GM12891 (cell line): ENCODE results near the gene NELL2.

ENCODE experiments used
- POLR2A ChIP-seq: IDR thresholded peaks from 2 replicates; pipeline ENCODE4 v1.6.1; 2011; ENCODE audit warnings: low read depth, low read length, control low read depth
- POLR2AphosphoS5 ChIP-seq: IDR thresholded peaks from 2 replicates; pipeline ENCODE4 v1.6.1; 2011; ENCODE audit warnings: low read depth, low read length, control low read depth
- SPI1 ChIP-seq: IDR thresholded peaks from 2 replicates; pipeline ENCODE4 v1.6.1; 2011; ENCODE audit warnings: low read depth, low read length, control low read depth
- TAF1 ChIP-seq: IDR thresholded peaks from 2 replicates; pipeline ENCODE4 v1.6.1; 2011; ENCODE audit warnings: low read depth, low read length, control low read depth

- TF ChIP-seq POLR2AphosphoS5 (no peak), TAF1 (no peak), POLR2A (no peak), SPI1 (no peak)
Observed at GRCh38 chr12:44788731-44789130, 87.4 kb downstream of the NELL2 start.
